K562 (cell line): ENCODE data around the gene C22orf31. TPM values are rescaled to one million over a fixed set of nuclear protein-coding genes. Genes with fewer than 3 reads are reported as not detected.

Experiments
- BHLHE40 ChIP-seq: IDR thresholded peaks from 2 replicates; pipeline ENCODE4 v1.6.1; 2011; ENCODE audit warnings: low read length, improper control_type of control experiment
- EWSR1 ChIP-seq: fragments of 450-650 bp; IDR thresholded peaks from 2 replicates; pipeline ENCODE4 v1.6.1; 2018; ENCODE audit warnings: borderline replicate concordance, mild to moderate bottlenecking, low read depth, moderate library complexity; ENCODE audit not compliant: partially characterized antibody
- FOSL1 ChIP-seq: fragments of 200-800 bp; sonication (Bioruptor generic); conservative IDR thresholded peaks from 2 replicates; pipeline ENCODE4 v1.6.1; 2016; ENCODE audit warnings: missing genetic modification characterization, missing compliant biosample characterization
- HNRNPL ChIP-seq: fragments of 200-400 bp; formaldehyde crosslinking; IDR thresholded peaks from 2 replicates; pipeline ENCODE4 v1.6.1; 2017; ENCODE audit warnings: low read depth, mild to moderate bottlenecking, low read length
- MXI1 ChIP-seq: IDR thresholded peaks from 2 replicates; pipeline ENCODE4 v1.6.1; 2011; ENCODE audit warnings: low read depth, mild to moderate bottlenecking, improper control_type of control experiment, low read length
- NFXL1 ChIP-seq: fragments of 450-650 bp; formaldehyde crosslinking; IDR thresholded peaks from 2 replicates; pipeline ENCODE4 v1.4.0; 2021; ENCODE audit warnings: mild to moderate bottlenecking
- PPARD ChIP-seq: fragments of 250-450 bp; sonication (Bioruptor Pico); IDR thresholded peaks from 2 replicates; pipeline ENCODE4 v1.8.0; 2022; ENCODE audit warnings: inconsistent platforms, mild to moderate bottlenecking, moderate library complexity
- TOE1 ChIP-seq, 2 experiments: fragments of 450-650 bp in 1 of 2; sonication (generic) in 1 of 2; formaldehyde crosslinking in 1 of 2; IDR thresholded peaks; 2 replicates each; pipeline versions ENCODE4 v1.7.1 to v1.8.0; 2016 to 2022; ENCODE audit warnings: borderline replicate concordance in 2 of 2, mild to moderate bottlenecking in 2 of 2, antibody characterized with exemption in 1 of 2, inconsistent platforms in 1 of 2, low read depth in 1 of 2, missing genetic modification reagents in 1 of 2, moderate library complexity in 1 of 2
- XRCC5 ChIP-seq: fragments of 200-400 bp; formaldehyde crosslinking; IDR thresholded peaks from 2 replicates; pipeline ENCODE4 v1.6.1; 2017; ENCODE audit warnings: low read depth, mild to moderate bottlenecking, low read length
- YBX1 ChIP-seq: fragments of 450-650 bp; IDR thresholded peaks from 2 replicates; pipeline ENCODE4 v1.7.1; 2016; ENCODE audit warnings: mild to moderate bottlenecking
- ZNF134 ChIP-seq: fragments of 250-450 bp; sonication (Bioruptor Pico); conservative IDR thresholded peaks from 2 replicates; pipeline ENCODE4 v1.4.0; 2020
- ZNF583 ChIP-seq: fragments of 250-450 bp; sonication (Bioruptor Pico); IDR thresholded peaks from 2 replicates; pipeline ENCODE4 v1.4.0; 2020
- polyA plus RNA-seq, 8 experiments: library from polyadenylated mRNA; depleted of rRNA in 4 of 8; stranded (reverse) in 5 of 8; unstranded in 3 of 8; fragments of >200 nt; fragmentation: Nextera tagmentation in 2 of 8; fragmentation: Illumina TruSeq in 1 of 8; extraction: Ambion mirVana in 2 of 8; extraction: Trizol in 1 of 8; gene quantifications; 2 replicates each; pipeline versions ENCODE4 v1.2.1 to v1.2.3, GENCODE V29; 2011 to 2014; ENCODE audit warnings: inconsistent platforms in 1 of 8, missing spikeins in 1 of 8
- total RNA-seq, 7 experiments: library from RNA; depleted of rRNA in 6 of 7; stranded (reverse); fragments of >200 nt in 6 of 7; fragmentation: Illumina TruSeq in 2 of 7; extraction: Trizol in 2 of 7; gene quantifications; 2 replicates each; pipeline versions ENCODE4 v1.2.1 to v1.2.3, GENCODE V29; 2011 to 2021; ENCODE audit warnings: low replicate concordance in 1 of 7
- TF ChIP-seq, protein P1 (sequence below): IDR thresholded peaks from 2 replicates; pipeline ENCODE4 v1.6.1; 2016; ENCODE audit warnings: missing genetic modification characterization, missing compliant biosample characterization
- TF ChIP-seq, protein P2 (sequence below): fragments of 250-450 bp; sonication (Bioruptor Pico); IDR thresholded peaks from 2 replicates; pipeline ENCODE4 v1.4.0; 2020; ENCODE audit warnings: borderline replicate concordance
- TF ChIP-seq, protein P3 (sequence below): sonication (generic); formaldehyde crosslinking; IDR thresholded peaks from 2 replicates; pipeline ENCODE4 v1.8.0; 2022; ENCODE audit warnings: mild to moderate bottlenecking, missing genetic modification reagents
- TF ChIP-seq, protein P4 (sequence below): sonication (generic); formaldehyde crosslinking; IDR thresholded peaks from 2 replicates; pipeline ENCODE4 v1.8.0; 2023; ENCODE audit warnings: mild to moderate bottlenecking, missing genetic modification reagents
- TF ChIP-seq, protein P5 (sequence below), 2 experiments: IDR thresholded peaks; 2 replicates each; pipeline ENCODE4 v1.6.1; 2012; ENCODE audit warnings: improper control_type of control experiment in 2 of 2, low read depth in 2 of 2, low read length in 2 of 2, borderline replicate concordance in 1 of 2
- TF ChIP-seq, protein P6 (sequence below): fragments of 450-650 bp; IDR thresholded peaks from 2 replicates; pipeline ENCODE4 v1.6.1; 2016; ENCODE audit warnings: low read depth, mild to moderate bottlenecking, moderate library complexity

The C22orf31 gene
- total and polyA plus RNA-seq, 9 of the 15 experiments (the other 6 are each of a cell fraction or from before 2014, with no cell fraction given) = not detected

DNA sequence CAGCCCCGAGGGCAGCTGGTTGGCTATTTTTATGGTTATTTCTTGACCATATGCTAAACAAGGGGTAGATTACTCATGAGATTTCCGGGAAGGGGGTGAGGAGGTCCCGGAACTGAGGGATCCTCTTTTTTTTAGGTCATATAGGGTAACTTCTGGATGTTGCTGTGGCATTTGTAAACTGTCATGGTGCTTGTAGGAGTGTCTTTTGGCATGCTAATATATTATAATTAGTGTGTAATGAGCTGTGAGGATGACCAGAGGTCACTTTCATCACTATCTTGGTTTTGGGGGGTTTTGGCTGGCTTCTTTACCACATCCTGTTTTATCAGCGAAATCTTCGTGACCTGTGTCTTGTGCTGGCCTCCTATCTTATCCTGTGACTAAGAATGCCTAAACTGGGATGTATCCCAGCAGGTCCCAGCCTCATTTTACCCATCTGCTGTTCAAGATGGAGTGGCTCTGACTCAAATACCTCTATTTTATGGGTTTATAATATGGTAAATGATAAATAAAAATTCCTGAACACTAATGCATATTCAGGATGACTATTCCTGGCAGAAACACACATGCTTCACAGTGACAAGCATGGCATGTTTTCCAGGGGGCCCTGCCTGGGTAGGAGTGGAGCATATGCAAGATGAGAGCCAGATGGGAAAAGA lies 22.4 kb upstream of the C22orf31 start (continued):
- TF ChIP-seq, protein P1, sequence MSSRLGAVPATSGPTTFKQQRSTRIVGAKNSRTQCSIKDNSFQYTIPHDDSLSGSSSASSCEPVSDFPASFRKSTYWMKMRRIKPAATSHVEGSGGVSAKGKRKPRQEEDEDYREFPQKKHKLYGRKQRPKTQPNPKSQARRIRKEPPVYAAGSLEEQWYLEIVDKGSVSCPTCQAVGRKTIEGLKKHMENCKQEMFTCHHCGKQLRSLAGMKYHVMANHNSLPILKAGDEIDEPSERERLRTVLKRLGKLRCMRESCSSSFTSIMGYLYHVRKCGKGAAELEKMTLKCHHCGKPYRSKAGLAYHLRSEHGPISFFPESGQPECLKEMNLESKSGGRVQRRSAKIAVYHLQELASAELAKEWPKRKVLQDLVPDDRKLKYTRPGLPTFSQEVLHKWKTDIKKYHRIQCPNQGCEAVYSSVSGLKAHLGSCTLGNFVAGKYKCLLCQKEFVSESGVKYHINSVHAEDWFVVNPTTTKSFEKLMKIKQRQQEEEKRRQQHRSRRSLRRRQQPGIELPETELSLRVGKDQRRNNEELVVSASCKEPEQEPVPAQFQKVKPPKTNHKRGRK (tag) = no peak
- TF ChIP-seq FOSL1 (peak; percentile 83), TOE1 (IDR thresholded peaks at IDR 0.05; ENCODE audit: borderline replicate concordance) (no peak), TOE1 (CRISPR knock-in tag; IDR thresholded peaks at IDR 0.05; ENCODE audit: borderline replicate concordance, low read depth) (no peak), NFXL1 (no peak), YBX1 (no peak), MXI1 (no peak), ZNF583 (CRISPR knock-in tag) (peak; percentile 54; the same call in 1 of the 2 replicates), BHLHE40 (peak; percentile 33; the same call in 1 of the 2 replicates), EWSR1 (no peak), ZNF134 (peak; percentile 68), XRCC5 (no peak), HNRNPL (no peak), PPARD (no peak)
- TF ChIP-seq, protein P2, sequence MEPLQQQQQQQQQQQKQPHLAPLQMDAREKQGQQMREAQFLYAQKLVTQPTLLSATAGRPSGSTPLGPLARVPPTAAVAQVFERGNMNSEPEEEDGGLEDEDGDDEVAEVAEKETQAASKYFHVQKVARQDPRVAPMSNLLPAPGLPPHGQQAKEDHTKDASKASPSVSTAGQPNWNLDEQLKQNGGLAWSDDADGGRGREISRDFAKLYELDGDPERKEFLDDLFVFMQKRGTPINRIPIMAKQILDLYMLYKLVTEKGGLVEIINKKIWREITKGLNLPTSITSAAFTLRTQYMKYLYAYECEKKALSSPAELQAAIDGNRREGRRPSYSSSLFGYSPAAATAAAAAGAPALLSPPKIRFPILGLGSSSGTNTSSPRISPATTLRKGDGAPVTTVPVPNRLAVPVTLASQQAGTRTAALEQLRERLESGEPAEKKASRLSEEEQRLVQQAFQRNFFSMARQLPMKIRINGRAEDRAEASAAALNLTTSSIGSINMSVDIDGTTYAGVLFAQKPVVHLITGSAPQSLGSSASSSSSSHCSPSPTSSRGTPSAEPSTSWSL (CRISPR knock-in tag) = no peak
- TF ChIP-seq, protein P3, sequence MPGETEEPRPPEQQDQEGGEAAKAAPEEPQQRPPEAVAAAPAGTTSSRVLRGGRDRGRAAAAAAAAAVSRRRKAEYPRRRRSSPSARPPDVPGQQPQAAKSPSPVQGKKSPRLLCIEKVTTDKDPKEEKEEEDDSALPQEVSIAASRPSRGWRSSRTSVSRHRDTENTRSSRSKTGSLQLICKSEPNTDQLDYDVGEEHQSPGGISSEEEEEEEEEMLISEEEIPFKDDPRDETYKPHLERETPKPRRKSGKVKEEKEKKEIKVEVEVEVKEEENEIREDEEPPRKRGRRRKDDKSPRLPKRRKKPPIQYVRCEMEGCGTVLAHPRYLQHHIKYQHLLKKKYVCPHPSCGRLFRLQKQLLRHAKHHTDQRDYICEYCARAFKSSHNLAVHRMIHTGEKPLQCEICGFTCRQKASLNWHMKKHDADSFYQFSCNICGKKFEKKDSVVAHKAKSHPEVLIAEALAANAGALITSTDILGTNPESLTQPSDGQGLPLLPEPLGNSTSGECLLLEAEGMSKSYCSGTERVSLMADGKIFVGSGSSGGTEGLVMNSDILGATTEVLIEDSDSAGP = no peak
- TF ChIP-seq, protein P4, sequence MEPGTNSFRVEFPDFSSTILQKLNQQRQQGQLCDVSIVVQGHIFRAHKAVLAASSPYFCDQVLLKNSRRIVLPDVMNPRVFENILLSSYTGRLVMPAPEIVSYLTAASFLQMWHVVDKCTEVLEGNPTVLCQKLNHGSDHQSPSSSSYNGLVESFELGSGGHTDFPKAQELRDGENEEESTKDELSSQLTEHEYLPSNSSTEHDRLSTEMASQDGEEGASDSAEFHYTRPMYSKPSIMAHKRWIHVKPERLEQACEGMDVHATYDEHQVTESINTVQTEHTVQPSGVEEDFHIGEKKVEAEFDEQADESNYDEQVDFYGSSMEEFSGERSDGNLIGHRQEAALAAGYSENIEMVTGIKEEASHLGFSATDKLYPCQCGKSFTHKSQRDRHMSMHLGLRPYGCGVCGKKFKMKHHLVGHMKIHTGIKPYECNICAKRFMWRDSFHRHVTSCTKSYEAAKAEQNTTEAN = no peak
- TF ChIP-seq, protein P5, sequence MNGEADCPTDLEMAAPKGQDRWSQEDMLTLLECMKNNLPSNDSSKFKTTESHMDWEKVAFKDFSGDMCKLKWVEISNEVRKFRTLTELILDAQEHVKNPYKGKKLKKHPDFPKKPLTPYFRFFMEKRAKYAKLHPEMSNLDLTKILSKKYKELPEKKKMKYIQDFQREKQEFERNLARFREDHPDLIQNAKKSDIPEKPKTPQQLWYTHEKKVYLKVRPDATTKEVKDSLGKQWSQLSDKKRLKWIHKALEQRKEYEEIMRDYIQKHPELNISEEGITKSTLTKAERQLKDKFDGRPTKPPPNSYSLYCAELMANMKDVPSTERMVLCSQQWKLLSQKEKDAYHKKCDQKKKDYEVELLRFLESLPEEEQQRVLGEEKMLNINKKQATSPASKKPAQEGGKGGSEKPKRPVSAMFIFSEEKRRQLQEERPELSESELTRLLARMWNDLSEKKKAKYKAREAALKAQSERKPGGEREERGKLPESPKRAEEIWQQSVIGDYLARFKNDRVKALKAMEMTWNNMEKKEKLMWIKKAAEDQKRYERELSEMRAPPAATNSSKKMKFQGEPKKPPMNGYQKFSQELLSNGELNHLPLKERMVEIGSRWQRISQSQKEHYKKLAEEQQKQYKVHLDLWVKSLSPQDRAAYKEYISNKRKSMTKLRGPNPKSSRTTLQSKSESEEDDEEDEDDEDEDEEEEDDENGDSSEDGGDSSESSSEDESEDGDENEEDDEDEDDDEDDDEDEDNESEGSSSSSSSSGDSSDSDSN (IDR thresholded peaks at IDR 0.05; ENCODE audit: borderline replicate concordance in 1 of 2, low read depth in 2 of 2, low read length in 2 of 2) = no peak
- TF ChIP-seq, protein P6, sequence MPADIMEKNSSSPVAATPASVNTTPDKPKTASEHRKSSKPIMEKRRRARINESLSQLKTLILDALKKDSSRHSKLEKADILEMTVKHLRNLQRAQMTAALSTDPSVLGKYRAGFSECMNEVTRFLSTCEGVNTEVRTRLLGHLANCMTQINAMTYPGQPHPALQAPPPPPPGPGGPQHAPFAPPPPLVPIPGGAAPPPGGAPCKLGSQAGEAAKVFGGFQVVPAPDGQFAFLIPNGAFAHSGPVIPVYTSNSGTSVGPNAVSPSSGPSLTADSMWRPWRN = peak; percentile 63; the same call in 1 of the 2 replicates
